GM23338 (cell line): ENCODE data around the gene AP1M1. TPM values are rescaled to one million over a fixed set of nuclear protein-coding genes. Genes with fewer than 3 reads are reported as not detected.

ENCODE experiments used
- polyA plus RNA-seq: library from polyadenylated mRNA; unstranded; fragments of >200 nt; fragmentation: Nextera tagmentation; extraction: Ambion mirVana; gene quantifications from 2 replicates; pipeline ENCODE4 v1.2.1, GENCODE V29; 2016
- total RNA-seq: library from RNA; depleted of rRNA; stranded (reverse); fragments of >200 nt; shearing (Covaris generic); gene quantifications from 2 replicates; pipeline ENCODE4 v1.2.3, GENCODE V29; 2014
- TF ChIP-seq, protein P1 (sequence below): fragments of 250-450 bp; sonication (Bioruptor Pico); IDR thresholded peaks from 2 replicates; pipeline ENCODE4 v1.5.0; 2020; ENCODE audit warnings: mild to moderate bottlenecking, moderate library complexity
- TF ChIP-seq, protein P2 (sequence below): IDR thresholded peaks from one replicate; pipeline ENCODE4 v1.6.1; 2018; ENCODE audit warnings: antibody characterized with exemption; ENCODE audit not compliant: unreplicated experiment

Gene AP1M1
- total and polyA plus RNA-seq, 2 experiments from 2014 or later: 22.0 to 32.0 TPM

DNA sequence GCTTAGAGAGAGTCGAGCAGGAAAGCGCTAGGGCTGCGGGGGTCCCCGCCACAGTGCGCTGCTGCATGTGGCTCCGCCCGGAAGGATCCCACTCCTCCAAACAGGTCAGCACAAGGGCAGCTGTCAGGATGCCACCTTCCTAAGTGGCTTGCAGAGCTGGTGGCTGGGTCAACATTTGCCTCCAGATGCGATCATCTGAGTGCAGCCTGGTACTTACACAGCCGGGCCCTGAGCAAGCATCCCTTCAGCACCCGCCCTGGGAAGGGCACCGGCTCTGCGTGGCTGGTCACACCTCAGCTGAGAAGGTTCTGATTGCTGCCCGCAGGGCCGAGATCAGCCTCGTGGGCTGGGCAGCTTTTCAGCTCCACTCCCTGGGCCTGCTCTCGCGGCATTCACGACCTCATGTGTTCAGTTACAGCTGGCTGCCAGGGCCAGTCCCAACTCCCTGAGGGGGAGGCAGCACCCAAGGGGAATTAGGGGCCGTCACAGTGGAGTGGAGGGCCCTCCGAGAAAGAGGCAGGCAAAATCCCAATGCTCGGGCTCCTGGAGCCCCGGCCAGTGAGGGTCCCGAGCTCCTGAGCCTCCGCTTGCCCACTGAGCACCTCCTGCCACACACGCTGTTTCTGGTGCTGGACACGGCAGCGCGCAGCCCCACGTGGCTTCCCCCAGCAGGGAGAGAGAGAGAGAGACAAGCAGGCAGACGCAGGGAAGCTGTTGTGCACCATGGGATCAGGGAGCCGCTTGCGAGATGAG, 26.8 kb downstream of the AP1M1 start (continued):
- TF ChIP-seq, protein P1, sequence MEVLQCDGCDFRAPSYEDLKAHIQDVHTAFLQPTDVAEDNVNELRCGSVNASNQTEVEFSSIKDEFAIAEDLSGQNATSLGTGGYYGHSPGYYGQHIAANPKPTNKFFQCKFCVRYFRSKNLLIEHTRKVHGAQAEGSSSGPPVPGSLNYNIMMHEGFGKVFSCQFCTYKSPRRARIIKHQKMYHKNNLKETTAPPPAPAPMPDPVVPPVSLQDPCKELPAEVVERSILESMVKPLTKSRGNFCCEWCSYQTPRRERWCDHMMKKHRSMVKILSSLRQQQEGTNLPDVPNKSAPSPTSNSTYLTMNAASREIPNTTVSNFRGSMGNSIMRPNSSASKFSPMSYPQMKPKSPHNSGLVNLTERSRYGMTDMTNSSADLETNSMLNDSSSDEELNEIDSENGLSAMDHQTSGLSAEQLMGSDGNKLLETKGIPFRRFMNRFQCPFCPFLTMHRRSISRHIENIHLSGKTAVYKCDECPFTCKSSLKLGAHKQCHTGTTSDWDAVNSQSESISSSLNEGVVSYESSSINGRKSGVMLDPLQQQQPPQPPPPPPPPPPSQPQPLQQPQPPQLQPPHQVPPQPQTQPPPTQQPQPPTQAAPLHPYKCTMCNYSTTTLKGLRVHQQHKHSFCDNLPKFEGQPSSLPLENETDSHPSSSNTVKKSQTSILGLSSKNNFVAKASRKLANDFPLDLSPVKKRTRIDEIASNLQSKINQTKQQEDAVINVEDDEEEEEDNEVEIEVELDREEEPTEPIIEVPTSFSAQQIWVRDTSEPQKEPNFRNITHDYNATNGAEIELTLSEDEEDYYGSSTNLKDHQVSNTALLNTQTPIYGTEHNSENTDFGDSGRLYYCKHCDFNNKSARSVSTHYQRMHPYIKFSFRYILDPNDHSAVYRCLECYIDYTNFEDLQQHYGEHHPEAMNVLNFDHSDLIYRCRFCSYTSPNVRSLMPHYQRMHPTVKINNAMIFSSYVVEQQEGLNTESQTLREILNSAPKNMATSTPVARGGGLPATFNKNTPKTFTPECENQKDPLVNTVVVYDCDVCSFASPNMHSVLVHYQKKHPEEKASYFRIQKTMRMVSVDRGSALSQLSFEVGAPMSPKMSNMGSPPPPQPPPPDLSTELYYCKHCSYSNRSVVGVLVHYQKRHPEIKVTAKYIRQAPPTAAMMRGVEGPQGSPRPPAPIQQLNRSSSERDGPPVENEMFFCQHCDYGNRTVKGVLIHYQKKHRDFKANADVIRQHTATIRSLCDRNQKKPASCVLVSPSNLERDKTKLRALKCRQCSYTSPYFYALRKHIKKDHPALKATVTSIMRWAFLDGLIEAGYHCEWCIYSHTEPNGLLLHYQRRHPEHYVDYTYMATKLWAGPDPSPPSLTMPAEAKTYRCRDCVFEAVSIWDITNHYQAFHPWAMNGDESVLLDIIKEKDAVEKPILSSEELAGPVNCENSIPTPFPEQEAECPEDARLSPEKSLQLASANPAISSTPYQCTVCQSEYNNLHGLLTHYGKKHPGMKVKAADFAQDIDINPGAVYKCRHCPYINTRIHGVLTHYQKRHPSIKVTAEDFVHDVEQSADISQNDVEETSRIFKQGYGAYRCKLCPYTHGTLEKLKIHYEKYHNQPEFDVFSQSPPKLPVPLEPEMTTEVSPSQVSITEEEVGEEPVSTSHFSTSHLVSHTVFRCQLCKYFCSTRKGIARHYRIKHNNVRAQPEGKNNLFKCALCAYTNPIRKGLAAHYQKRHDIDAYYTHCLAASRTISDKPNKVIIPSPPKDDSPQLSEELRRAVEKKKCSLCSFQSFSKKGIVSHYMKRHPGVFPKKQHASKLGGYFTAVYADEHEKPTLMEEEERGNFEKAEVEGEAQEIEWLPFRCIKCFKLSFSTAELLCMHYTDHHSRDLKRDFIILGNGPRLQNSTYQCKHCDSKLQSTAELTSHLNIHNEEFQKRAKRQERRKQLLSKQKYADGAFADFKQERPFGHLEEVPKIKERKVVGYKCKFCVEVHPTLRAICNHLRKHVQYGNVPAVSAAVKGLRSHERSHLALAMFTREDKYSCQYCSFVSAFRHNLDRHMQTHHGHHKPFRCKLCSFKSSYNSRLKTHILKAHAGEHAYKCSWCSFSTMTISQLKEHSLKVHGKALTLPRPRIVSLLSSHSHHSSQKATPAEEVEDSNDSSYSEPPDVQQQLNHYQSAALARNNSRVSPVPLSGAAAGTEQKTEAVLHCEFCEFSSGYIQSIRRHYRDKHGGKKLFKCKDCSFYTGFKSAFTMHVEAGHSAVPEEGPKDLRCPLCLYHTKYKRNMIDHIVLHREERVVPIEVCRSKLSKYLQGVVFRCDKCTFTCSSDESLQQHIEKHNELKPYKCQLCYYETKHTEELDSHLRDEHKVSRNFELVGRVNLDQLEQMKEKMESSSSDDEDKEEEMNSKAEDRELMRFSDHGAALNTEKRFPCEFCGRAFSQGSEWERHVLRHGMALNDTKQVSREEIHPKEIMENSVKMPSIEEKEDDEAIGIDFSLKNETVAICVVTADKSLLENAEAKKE (CRISPR knock-in tag): no peak
- TF ChIP-seq, protein P2, sequence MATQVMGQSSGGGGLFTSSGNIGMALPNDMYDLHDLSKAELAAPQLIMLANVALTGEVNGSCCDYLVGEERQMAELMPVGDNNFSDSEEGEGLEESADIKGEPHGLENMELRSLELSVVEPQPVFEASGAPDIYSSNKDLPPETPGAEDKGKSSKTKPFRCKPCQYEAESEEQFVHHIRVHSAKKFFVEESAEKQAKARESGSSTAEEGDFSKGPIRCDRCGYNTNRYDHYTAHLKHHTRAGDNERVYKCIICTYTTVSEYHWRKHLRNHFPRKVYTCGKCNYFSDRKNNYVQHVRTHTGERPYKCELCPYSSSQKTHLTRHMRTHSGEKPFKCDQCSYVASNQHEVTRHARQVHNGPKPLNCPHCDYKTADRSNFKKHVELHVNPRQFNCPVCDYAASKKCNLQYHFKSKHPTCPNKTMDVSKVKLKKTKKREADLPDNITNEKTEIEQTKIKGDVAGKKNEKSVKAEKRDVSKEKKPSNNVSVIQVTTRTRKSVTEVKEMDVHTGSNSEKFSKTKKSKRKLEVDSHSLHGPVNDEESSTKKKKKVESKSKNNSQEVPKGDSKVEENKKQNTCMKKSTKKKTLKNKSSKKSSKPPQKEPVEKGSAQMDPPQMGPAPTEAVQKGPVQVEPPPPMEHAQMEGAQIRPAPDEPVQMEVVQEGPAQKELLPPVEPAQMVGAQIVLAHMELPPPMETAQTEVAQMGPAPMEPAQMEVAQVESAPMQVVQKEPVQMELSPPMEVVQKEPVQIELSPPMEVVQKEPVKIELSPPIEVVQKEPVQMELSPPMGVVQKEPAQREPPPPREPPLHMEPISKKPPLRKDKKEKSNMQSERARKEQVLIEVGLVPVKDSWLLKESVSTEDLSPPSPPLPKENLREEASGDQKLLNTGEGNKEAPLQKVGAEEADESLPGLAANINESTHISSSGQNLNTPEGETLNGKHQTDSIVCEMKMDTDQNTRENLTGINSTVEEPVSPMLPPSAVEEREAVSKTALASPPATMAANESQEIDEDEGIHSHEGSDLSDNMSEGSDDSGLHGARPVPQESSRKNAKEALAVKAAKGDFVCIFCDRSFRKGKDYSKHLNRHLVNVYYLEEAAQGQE: no peak
